Trophoblast cell (in vitro differentiated cells and primary cell): ENCODE data around the gene MUC12.

Source experiments
- DNase-seq, 2 donors: peaks; one replicate each; pipeline ENCODE4 v3.0.0-alpha.2; 2016
- H2AFZ ChIP-seq: 2 replicates; pipeline ENCODE4 v1.6.1; 2013; ENCODE audit warnings: low read length, moderate library complexity, mild to moderate bottlenecking; ENCODE audit not compliant: insufficient read depth, poor library complexity
- H2AK5ac ChIP-seq: 2 replicates; pipeline ENCODE4 v1.6.1; 2013; ENCODE audit warnings: mild to moderate bottlenecking, low read length
- H2BK120ac ChIP-seq: 2 replicates; pipeline ENCODE4 v1.6.1; 2013; ENCODE audit warnings: low read length, mild to moderate bottlenecking, moderate library complexity; ENCODE audit not compliant: insufficient read depth, poor library complexity
- H2BK12ac ChIP-seq: 2 replicates; pipeline ENCODE4 v1.6.1; 2013; ENCODE audit warnings: mild to moderate bottlenecking, low read length, moderate library complexity
- H2BK5ac ChIP-seq: 2 replicates; pipeline ENCODE4 v1.6.1; 2013; ENCODE audit warnings: low read length, low read depth, moderate library complexity, mild to moderate bottlenecking; ENCODE audit not compliant: poor library complexity
- H3K14ac ChIP-seq: 2 replicates; pipeline ENCODE4 v1.6.1; 2013; ENCODE audit warnings: mild to moderate bottlenecking, low read length
- H3K18ac ChIP-seq: 2 replicates; pipeline ENCODE4 v1.6.1; 2013; ENCODE audit warnings: mild to moderate bottlenecking, low read length
- H3K23ac ChIP-seq: 2 replicates; pipeline ENCODE4 v1.6.1; 2013; ENCODE audit warnings: low read length
- H3K27ac ChIP-seq: 2 replicates; pipeline ENCODE4 v1.5.1; 2013; ENCODE audit warnings: low read depth, mild to moderate bottlenecking, inconsistent platforms, low read length, moderate library complexity
- H3K27me3 ChIP-seq: 2 replicates; pipeline ENCODE4 v1.6.1; 2013; ENCODE audit warnings: inconsistent platforms, mild to moderate bottlenecking, low read length, moderate library complexity; ENCODE audit not compliant: insufficient read depth
- H3K36me3 ChIP-seq, 2 experiments: 1 replicate in 1 of 2; 2 replicates in 1 of 2; pipeline ENCODE4 v1.6.1; 2013; ENCODE audit warnings: low read length in 2 of 2, mild to moderate bottlenecking in 2 of 2, moderate library complexity in 1 of 2; ENCODE audit not compliant: insufficient read depth in 2 of 2, control insufficient read depth in 1 of 2
- H3K4ac ChIP-seq: 2 replicates; pipeline ENCODE4 v1.6.1; 2013; ENCODE audit warnings: low read depth, mild to moderate bottlenecking, low read length, moderate library complexity
- H3K4me1 ChIP-seq, 2 experiments: 1 replicate in 1 of 2; 2 replicates in 1 of 2; pipeline ENCODE4 v1.6.1; 2013; ENCODE audit warnings: low read length in 2 of 2, mild to moderate bottlenecking in 2 of 2, moderate library complexity in 1 of 2; ENCODE audit not compliant: insufficient read depth in 2 of 2, control insufficient read depth in 1 of 2
- H3K4me2 ChIP-seq: 2 replicates; pipeline ENCODE4 v1.6.1; 2013; ENCODE audit warnings: inconsistent platforms, mild to moderate bottlenecking, low read length, moderate library complexity
- H3K4me3 ChIP-seq: 2 replicates; pipeline ENCODE4 v1.5.1; 2013; ENCODE audit warnings: mild to moderate bottlenecking, low read depth, low read length, inconsistent platforms
- H3K79me1 ChIP-seq: one replicate; pipeline ENCODE4 v1.6.1; 2013; ENCODE audit warnings: low read length
- H3K79me2 ChIP-seq: 2 replicates; pipeline ENCODE4 v1.6.1; 2013; ENCODE audit warnings: low read length, mild to moderate bottlenecking; ENCODE audit not compliant: control insufficient read depth, insufficient read depth, poor library complexity
- H3K9ac ChIP-seq: 2 replicates; pipeline ENCODE4 v1.6.1; 2013; ENCODE audit warnings: mild to moderate bottlenecking, low read length
- H3K9me3 ChIP-seq: 2 replicates; pipeline ENCODE4 v1.6.1; 2013; ENCODE audit warnings: low read depth, mild to moderate bottlenecking, control low read depth, inconsistent platforms, low read length; ENCODE audit not compliant: insufficient read depth
- H4K12ac ChIP-seq: 2 replicates; pipeline ENCODE4 v1.6.1; 2013; ENCODE audit warnings: low read depth, mild to moderate bottlenecking, low read length, moderate library complexity
- H4K8ac ChIP-seq: 2 replicates; pipeline ENCODE4 v1.6.1; 2013; ENCODE audit warnings: low read depth, mild to moderate bottlenecking, low read length, moderate library complexity
- H4K91ac ChIP-seq: one replicate; pipeline ENCODE4 v1.6.1; 2013; ENCODE audit warnings: low read depth, mild to moderate bottlenecking, low read length, moderate library complexity
- WGBS: extraction: QIAGEN DNeasy Blood & Tissue Kit; methylation state at CpG from one replicate; pipeline ENCODE4 v1.1.7; 2013; ENCODE audit warnings: missing lambda C conversion rate; ENCODE audit not compliant: insufficient read length, insufficient coverage; ENCODE audit errors: extremely low coverage; 5-methylcytosine and 5-hydroxymethylcytosine counted together

The MUC12 gene

DNA sequence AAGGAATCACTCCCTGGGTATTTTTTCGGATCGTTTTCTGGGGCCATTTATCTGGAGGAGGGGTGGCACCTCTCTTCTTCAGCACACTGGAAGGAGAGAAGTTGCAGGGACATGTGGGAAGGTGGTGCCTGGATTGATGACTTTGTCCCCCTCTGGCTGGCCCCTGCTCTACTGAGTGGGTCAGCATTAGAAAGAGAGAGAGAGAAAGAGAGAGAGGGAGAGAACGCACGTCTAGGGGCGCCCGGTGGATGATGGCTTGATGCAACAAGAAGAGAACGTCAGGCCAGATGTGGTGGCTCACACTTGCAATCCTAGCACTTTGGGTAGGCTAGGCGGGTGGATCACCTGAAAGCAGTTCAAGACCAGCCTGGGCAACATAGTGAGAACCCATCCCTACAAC is 5.5 kb upstream of the MUC12 start:
- Histone ChIP-seq H2BK12ac (no peak overlapping the region), H3K4me1 (peaks cover 4 to 16% of the 10 kb centered on the region in 2 experiments), H3K27me3 (peaks cover 3% of the 10 kb centered on the region), H3K27ac (no peak overlapping the region), H3K18ac (no peak overlapping the region), H3K9me3 (peaks cover 7% of the 10 kb centered on the region), H3K9ac (no peak overlapping the region), H3K79me2 (no peaks in the 10 kb centered on the region), H2AFZ (no peak overlapping the region), H2AK5ac (no peak overlapping the region), H2BK5ac (no peak overlapping the region), H3K4me3 (no peak overlapping the region), H4K8ac (no peak overlapping the region), H4K12ac (no peak overlapping the region), H2BK120ac (no peak overlapping the region), H3K23ac (no peak overlapping the region), H4K91ac (no peak overlapping the region), H3K4me2 (no peak overlapping the region), H3K4ac (no peak overlapping the region), H3K14ac (no peak overlapping the region), H3K79me1 (no peaks in the 10 kb centered on the region), H3K36me3 (no peaks in the 10 kb centered on the region)
- no peak for DNase-seq
- WGBS = no CpG with 5 or more reads among the region's 8 CpGs

DNA sequence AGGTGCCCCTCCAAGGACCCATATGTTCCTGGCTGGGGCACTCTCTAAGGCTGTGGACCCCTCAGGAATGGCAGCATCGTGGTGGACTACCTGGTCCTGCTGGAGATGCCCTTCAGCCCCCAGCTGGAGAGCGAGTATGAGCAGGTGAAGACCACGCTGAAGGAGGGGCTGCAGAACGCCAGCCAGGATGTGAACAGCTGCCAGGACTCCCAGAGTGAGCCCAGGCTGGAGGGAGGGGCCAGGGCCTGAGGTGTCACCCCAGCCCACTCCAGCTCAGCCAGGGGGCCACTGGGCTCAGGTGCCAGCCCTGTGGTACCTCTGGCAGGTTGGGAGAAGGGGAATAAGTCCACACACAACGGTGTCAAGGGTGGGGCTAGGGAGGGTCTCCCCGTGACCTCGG is 4.7 kb upstream of the MUC12 start:
- Histone ChIP-seq H2BK5ac (no peak overlapping the region), H3K18ac (no peak overlapping the region), H2AFZ (no peak overlapping the region), H2BK12ac (no peak overlapping the region), H3K14ac (no peak overlapping the region), H3K4me2 (no peak overlapping the region), H3K27me3 (peaks cover 3% of the 10 kb centered on the region), H3K9ac (no peak overlapping the region), H4K12ac (no peak overlapping the region), H2BK120ac (no peak overlapping the region), H4K8ac (no peak overlapping the region), H4K91ac (no peak overlapping the region), H3K9me3 (peaks cover 7% of the 10 kb centered on the region), H3K79me2 (no peaks in the 10 kb centered on the region), H3K4me3 (no peak overlapping the region), H3K4me1 (peaks cover 4 to 16% of the 10 kb centered on the region in 2 experiments), H3K23ac (no peak overlapping the region), H3K36me3 (no peaks in the 10 kb centered on the region), H3K27ac (no peak overlapping the region), H3K4ac (no peak overlapping the region), H2AK5ac (no peak overlapping the region), H3K79me1 (no peaks in the 10 kb centered on the region)
- WGBS = no CpG with 5 or more reads among the region's 7 CpGs
- DNase-seq = no peak

DNA sequence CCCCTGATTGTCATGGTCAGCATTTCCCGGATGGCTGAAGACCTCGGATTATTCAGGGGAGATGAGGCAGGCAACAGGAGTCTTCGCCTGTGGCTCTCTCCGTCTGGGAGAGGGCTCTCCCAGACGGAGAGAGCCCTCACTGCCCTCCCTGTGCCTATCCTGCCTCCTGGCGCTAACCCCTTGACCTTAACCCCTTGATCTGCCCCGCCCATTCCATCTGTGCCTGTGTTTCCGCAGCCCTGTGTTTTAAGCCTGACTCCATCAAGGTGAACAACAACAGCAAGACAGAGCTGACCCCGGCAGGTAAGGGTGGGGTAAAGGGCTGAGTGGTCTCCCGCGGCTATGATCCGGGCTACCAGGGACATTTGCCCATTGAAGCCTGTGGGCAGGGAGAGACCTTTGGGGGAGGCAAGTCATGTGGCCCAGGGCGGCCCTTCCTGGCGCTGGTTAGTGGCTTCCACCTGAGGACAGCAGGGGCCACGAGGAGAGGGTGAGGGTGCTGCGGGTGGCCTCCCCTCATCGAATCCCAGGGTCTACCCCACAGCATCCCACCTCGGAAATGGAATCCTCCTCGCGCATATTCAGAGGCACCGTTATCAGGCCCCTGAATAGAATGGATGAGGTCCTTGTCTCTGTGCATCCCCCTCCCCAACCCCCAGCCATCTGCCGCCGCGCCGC is 4.2 kb upstream of the MUC12 start:
- H3K4me3 ChIP-seq = peak overlapping the region; percentile 7
- no peak overlapping the region for H3K4ac ChIP-seq
- peak overlapping the region; percentile 9 for H2AFZ ChIP-seq
- no peak overlapping the region for H2AK5ac ChIP-seq
- peaks cover 7% of the 10 kb centered on the region for H3K9me3 ChIP-seq
- no peak overlapping the region for H3K18ac ChIP-seq
- no peak overlapping the region for H4K8ac ChIP-seq
- peaks cover 4 to 16% of the 10 kb centered on the region in 2 experiments for H3K4me1 ChIP-seq
- H3K14ac ChIP-seq = no peak overlapping the region
- H2BK5ac ChIP-seq = no peak overlapping the region
- H3K9ac ChIP-seq = no peak overlapping the region
- no peak overlapping the region for H2BK12ac ChIP-seq
- H3K23ac ChIP-seq = no peak overlapping the region
- DNase-seq = no peak
- no peak overlapping the region for H3K27ac ChIP-seq
- H2BK120ac ChIP-seq = no peak overlapping the region
- WGBS = no CpG with 5 or more reads among the region's 25 CpGs
- no peaks in the 10 kb centered on the region for H3K79me1 ChIP-seq
- no peak overlapping the region for H4K91ac ChIP-seq
- peak overlapping the region; percentile 37 for H3K4me2 ChIP-seq
- H4K12ac ChIP-seq = no peak overlapping the region
- H3K79me2 ChIP-seq = no peaks in the 10 kb centered on the region
- peaks cover 3% of the 10 kb centered on the region for H3K27me3 ChIP-seq
- H3K36me3 ChIP-seq = no peaks in the 10 kb centered on the region

DNA sequence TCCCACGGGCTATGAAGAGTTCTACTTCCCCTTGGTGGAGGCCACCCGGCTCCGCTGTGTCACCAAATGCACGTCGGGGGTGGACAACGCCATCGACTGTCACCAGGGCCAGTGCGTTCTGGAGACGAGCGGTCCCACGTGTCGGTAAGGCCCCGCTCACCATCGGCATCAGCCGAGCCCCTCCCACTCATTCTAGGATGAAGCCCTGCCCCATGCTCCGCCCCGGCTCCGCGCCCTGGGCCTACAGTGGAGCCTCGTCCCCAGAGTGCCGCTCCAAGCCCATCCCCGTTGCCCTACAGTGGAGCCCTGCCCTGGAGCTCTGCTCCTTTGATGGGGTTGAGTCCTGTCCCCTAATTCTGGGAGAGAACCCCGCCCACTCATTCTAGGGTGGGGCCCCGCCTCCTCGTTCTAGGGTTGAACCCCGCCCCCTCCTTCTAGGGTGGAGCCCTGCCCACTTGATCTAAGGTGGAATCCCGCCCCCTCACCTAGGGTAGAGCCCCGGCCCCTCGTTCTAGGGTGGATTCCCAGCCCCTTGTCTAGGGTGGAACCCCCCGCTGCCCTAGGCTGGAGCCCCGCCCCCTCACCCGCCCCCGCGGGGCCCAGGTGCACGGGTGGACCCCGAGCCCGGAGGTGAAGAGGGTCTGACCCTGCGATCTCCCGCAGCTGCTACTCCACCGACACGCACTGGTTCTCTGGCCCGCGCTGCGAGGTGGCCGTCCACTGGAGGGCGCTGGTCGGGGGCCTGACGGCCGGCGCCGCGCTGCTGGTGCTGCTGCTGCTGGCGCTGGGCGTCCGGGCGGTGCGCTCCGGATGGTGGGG is 3.4 kb upstream of the MUC12 start:
- H3K79me2 ChIP-seq = no peaks in the 10 kb centered on the region
- no CpG with 5 or more reads among the region's 58 CpGs for WGBS
- no peak overlapping the region for H2BK12ac ChIP-seq
- H3K23ac ChIP-seq = no peak overlapping the region
- peak overlapping the region; percentile 38 for H3K4me3 ChIP-seq
- no peak overlapping the region for H2BK5ac ChIP-seq
- no peak overlapping the region for H4K8ac ChIP-seq
- no peak overlapping the region for H3K27ac ChIP-seq
- no peak overlapping the region for H4K91ac ChIP-seq
- no peaks in the 10 kb centered on the region for H3K36me3 ChIP-seq
- H3K18ac ChIP-seq = no peak overlapping the region
- H3K9me3 ChIP-seq = peaks cover 2% of the 10 kb centered on the region
- H3K14ac ChIP-seq = no peak overlapping the region
- peak; percentile 77 to 87 for DNase-seq
- no peak overlapping the region for H3K4ac ChIP-seq
- no peaks in the 10 kb centered on the region for H3K79me1 ChIP-seq
- H3K9ac ChIP-seq = no peak overlapping the region
- H2AFZ ChIP-seq = peak overlapping the region; percentile 9
- H3K4me2 ChIP-seq = peak overlapping the region; percentile 37
- no peak overlapping the region for H2BK120ac ChIP-seq
- H4K12ac ChIP-seq = no peak overlapping the region
- peaks cover 3% of the 10 kb centered on the region for H3K27me3 ChIP-seq
- H2AK5ac ChIP-seq = no peak overlapping the region
- H3K4me1 ChIP-seq = peaks cover 4 to 16% of the 10 kb centered on the region in 2 experiments
